Left ventricle myocardium inferior (tissue), 1 donor: Measurements from ENCODE around the gene DRD2. TPM values are rescaled to one million over a fixed set of nuclear protein-coding genes. Genes with fewer than 3 reads are reported as not detected.

ENCODE experiments used
- DNase-seq: peaks from one replicate; pipeline ENCODE4 v3.0.0-alpha.2; 2020
- H3K27ac ChIP-seq: fragments of 200-600 bp; replicated peaks from 2 replicates; pipeline ENCODE4 v1.8.0; 2021
- H3K27me3 ChIP-seq: fragments of 200-600 bp; 2 replicates; pipeline ENCODE4 v1.8.0; 2021; ENCODE audit warnings: low read depth
- H3K36me3 ChIP-seq: fragments of 200-600 bp; 2 replicates; pipeline ENCODE4 v1.8.0; 2021
- H3K4me1 ChIP-seq: fragments of 200-600 bp; 2 replicates; pipeline ENCODE4 v1.8.0; 2021
- H3K4me3 ChIP-seq: fragments of 200-600 bp; 2 replicates; pipeline ENCODE4 v1.8.0; 2021; ENCODE audit warnings: mild to moderate bottlenecking, moderate library complexity
- H3K9me3 ChIP-seq: fragments of 200-600 bp; replicated peaks from 2 replicates; pipeline ENCODE4 v1.8.0; 2021
- intact Hi-C: fragments of 100-400 bp; cut with micrococcal nuclease; formaldehyde crosslinking; loops from one replicate; pipeline ENCODE4 v1.11.0; 2022
- total RNA-seq: library from RNA; stranded (reverse); fragmentation: NEBNext Ultra II Directional; extraction: Animal tissue kit (Norgen Biotek cat#: 25700); gene quantifications from one replicate; pipeline ENCODE4 v1.2.1, GENCODE V29; 2021
- TF ChIP-seq, protein P1 (sequence below): fragments of 200-600 bp; IDR thresholded peaks from 2 replicates; pipeline ENCODE4 v1.8.0; 2021; ENCODE audit warnings: antibody characterized with exemption, mild to moderate bottlenecking, borderline replicate concordance
- donor health status: DM: no; HTN: yes; CAD: no; lungs with severe emphysema.

DRD2 gene
- total RNA-seq, 1 donor from 2014 or later = not detected

DNA sequence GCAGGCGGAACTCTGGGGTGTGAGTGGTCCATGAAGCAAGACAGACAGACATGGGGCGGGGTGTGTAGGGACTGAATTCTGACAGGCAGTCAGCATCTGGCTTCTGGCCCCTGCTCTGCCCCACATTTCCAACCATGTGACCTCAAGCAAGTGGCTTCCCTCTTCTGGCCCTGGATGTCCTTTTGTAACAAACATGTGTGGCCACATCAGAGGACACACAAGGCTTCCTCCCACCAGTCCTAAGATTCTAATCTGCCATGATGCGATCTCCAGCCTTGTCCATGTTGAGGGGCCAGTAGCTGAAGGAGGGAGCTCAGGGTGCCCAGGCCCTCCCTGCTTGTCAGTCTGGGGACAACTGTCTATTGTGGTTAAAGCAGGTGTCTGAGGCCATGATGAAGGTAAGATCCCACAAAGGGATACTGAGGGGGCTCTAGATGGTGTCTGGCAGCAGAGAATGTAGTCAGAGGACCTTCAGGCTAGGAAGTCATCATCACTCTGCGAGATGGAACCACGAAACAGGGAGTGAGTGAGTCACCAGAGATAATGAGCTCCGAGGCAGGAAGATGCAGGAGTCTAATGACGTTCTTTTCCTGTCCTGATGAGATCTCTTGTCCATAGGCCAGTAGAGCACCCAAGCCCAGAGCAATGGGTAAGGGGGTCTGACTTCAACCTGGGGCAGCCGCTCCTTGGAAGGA lies 27.4 kb downstream of the DRD2 start:
- no peak for DNase-seq
- intact Hi-C loops = no loop called here
- no peak overlapping the region for H3K4me3 ChIP-seq
- no peaks in the 10 kb centered on the region for H3K4me1 ChIP-seq
- H3K27me3 ChIP-seq = peaks cover 51% of the 10 kb centered on the region
- no peak overlapping the region for H3K27ac ChIP-seq
- H3K9me3 ChIP-seq = no peaks in the 10 kb centered on the region
- H3K36me3 ChIP-seq = no peaks in the 10 kb centered on the region
- TF ChIP-seq, protein P1, sequence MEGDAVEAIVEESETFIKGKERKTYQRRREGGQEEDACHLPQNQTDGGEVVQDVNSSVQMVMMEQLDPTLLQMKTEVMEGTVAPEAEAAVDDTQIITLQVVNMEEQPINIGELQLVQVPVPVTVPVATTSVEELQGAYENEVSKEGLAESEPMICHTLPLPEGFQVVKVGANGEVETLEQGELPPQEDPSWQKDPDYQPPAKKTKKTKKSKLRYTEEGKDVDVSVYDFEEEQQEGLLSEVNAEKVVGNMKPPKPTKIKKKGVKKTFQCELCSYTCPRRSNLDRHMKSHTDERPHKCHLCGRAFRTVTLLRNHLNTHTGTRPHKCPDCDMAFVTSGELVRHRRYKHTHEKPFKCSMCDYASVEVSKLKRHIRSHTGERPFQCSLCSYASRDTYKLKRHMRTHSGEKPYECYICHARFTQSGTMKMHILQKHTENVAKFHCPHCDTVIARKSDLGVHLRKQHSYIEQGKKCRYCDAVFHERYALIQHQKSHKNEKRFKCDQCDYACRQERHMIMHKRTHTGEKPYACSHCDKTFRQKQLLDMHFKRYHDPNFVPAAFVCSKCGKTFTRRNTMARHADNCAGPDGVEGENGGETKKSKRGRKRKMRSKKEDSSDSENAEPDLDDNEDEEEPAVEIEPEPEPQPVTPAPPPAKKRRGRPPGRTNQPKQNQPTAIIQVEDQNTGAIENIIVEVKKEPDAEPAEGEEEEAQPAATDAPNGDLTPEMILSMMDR = no peak

DNA sequence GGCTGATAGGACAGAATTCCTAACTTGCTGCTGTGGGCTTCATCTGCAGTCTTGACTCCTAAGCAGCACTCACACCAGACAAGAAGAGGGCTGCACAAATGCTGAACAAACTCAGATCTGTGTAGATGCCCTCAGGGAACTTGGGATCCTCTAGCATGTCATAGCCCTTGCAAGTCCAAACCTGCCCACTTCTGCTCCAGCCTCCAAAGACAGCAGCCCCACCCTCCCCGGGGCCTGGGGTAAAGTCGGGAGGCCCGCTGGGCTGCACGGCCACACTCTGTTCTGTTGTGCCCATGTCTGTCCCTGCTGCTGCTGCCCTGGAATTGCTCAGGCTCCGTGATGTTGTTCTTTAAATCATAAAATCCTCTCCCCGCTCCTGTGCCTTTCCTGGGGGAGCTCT lies 28.3 kb downstream of the DRD2 start:
- H3K4me1 ChIP-seq = no peaks in the 10 kb centered on the region
- no peak overlapping the region for H3K4me3 ChIP-seq
- H3K36me3 ChIP-seq = no peaks in the 10 kb centered on the region
- intact Hi-C loops = no loop called here
- H3K27me3 ChIP-seq = peaks cover 59% of the 10 kb centered on the region
- TF ChIP-seq, protein P1 = no peak
- H3K27ac ChIP-seq = no peak overlapping the region
- H3K9me3 ChIP-seq = no peaks in the 10 kb centered on the region
- no peak for DNase-seq

DNA sequence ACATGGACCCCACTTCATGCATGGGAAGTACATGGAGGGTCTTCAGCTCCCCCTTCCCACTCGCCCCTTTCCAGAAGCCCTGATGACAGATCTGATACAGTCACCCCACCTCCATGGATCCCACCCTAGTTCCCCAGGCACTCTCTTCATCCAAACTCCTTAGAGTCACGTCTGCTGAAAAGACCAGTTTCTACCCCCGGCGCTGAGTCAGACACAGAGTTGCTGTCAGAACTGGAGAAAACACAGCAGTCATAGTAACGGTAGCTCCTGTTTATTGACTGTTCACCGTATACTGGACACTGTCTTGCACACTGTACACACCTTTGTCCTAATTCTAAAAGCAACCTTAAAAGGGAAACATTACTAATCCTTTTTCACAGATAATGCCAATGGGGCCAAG lies 29.1 kb downstream of the DRD2 start:
- H3K4me3 ChIP-seq = no peak overlapping the region
- H3K4me1 ChIP-seq = no peaks in the 10 kb centered on the region
- intact Hi-C loops = no loop called here
- TF ChIP-seq, protein P1 = no peak
- no peak for DNase-seq
- H3K27me3 ChIP-seq = peaks cover 64% of the 10 kb centered on the region
- no peak overlapping the region for H3K27ac ChIP-seq
- H3K9me3 ChIP-seq = no peaks in the 10 kb centered on the region
- H3K36me3 ChIP-seq = no peaks in the 10 kb centered on the region

DNA sequence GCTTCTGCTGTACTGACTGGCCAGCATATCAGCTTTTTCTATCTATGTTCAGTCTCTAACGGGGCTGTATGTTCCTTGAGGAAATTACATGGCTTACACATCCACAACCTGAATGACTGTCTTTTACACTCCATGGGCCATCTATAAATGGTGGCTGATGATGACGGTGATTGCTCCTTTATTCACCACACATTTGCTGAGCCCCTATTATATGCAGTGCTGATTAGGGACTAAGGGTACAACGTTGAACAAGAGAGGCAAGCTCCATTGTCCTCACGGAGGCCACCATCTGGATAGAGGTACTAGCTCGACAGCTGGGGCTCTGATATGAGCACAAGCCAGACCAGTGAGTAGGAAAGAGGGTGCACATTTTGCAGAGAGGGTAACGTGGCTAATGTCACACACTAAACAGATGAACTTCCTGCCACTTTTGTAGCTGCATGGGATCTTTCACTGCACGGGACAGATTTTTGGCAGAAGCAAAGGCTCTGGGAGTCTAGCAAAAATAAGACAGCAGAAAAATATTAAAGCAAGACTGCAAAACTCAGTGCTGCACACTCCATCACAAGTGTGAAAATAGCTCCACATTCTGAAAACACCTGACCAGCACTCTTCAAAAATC lies 30.6 kb downstream of the DRD2 start:
- TF ChIP-seq, protein P1 = no peak
- H3K27me3 ChIP-seq = peaks cover 75% of the 10 kb centered on the region
- H3K36me3 ChIP-seq = no peaks in the 10 kb centered on the region
- intact Hi-C loops = no loop called here
- H3K9me3 ChIP-seq = no peaks in the 10 kb centered on the region
- H3K27ac ChIP-seq = no peak overlapping the region
- H3K4me3 ChIP-seq = no peak overlapping the region
- H3K4me1 ChIP-seq = no peaks in the 10 kb centered on the region
- DNase-seq = no peak

DNA sequence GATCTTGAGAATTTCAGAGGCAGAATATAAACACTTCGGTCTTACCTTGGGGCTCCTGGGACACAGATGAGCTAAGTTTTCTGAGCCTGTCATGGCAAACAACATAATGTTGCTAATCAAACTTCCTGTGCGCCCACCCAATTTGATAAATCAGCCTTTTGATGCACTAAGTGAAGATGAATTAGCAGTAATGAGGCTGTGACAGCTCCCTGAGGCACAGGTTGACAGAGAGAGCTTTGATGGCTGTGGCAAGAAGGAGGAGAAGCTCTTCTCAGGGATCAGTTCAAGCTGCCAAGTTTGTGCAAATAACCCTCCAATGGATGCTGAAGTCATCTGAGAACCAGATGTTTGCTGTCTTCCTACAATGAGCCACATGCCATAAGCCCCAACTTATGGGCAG lies 34.4 kb downstream of the DRD2 start:
- Histone ChIP-seq H3K9me3 (no peaks in the 10 kb centered on the region), H3K4me3 (no peak overlapping the region), H3K36me3 (no peaks in the 10 kb centered on the region), H3K4me1 (no peaks in the 10 kb centered on the region), H3K27me3 (peaks cover 84% of the 10 kb centered on the region), H3K27ac (no peak overlapping the region)
- intact Hi-C loops = no loop called here
- no peak for DNase-seq
- TF ChIP-seq, protein P1 = no peak
